Measurements from ENCODE around the gene C2orf92.
"Not testable (repeated sequence)": the region's sequence is repeated elsewhere in the genome, so short reads cannot be mapped to it uniquely, and the experiment has no call there.

The C2orf92 gene

DNA sequence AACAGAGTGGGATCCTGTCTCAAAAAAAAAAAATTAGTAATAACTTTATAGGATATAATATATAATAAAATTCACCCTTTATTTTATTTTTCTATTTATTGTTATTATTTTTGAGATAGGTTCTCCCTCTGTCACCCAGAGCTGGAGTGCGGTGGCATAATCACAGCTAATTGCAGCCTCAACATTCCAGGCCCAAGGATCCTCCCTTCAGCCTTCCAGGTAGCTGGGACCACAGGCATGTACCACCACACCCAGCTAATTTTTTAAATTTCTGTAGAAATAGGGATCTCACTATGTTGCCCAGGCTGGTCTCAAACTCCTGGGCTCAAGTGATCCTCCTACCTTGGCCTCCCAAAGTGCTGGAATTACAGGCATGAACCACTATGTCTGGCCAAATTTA is 958 bp downstream of the C2orf92 start:
- TF ChIP-seq, protein P1, sequence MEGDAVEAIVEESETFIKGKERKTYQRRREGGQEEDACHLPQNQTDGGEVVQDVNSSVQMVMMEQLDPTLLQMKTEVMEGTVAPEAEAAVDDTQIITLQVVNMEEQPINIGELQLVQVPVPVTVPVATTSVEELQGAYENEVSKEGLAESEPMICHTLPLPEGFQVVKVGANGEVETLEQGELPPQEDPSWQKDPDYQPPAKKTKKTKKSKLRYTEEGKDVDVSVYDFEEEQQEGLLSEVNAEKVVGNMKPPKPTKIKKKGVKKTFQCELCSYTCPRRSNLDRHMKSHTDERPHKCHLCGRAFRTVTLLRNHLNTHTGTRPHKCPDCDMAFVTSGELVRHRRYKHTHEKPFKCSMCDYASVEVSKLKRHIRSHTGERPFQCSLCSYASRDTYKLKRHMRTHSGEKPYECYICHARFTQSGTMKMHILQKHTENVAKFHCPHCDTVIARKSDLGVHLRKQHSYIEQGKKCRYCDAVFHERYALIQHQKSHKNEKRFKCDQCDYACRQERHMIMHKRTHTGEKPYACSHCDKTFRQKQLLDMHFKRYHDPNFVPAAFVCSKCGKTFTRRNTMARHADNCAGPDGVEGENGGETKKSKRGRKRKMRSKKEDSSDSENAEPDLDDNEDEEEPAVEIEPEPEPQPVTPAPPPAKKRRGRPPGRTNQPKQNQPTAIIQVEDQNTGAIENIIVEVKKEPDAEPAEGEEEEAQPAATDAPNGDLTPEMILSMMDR (IDR thresholded peaks at IDR 0.05): no peak
- no peak for DNase-seq (ENCODE audit: low spot score)
- no peak overlapping the region for H3K4me3 ChIP-seq
- no peak overlapping the region for H3K27ac ChIP-seq

DNA sequence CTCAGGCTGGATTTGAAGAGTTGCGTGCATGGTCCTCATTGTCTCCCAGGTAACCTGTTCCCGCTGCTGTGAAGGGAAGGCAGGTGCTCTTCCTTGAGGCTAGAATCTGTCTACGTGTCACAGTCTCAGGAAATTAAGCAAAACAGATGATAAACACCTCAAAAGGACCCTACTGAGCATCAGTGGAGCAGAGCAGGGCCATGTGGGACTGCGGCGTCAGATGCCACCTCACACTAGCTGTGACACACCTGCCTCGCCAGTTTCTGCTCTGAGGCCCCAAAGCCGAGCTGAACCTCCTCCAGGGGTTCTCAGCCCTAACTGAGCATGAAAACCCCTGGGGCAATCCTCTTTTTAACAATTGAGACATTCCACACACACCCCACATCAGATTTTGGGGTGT is 2.0 kb downstream of the C2orf92 start:
- no peak for DNase-seq (ENCODE audit: low spot score)
- Histone ChIP-seq H3K27ac (no peak overlapping the region), H3K4me3 (no peak overlapping the region)
- TF ChIP-seq, protein P1 (IDR thresholded peaks at IDR 0.05): no peak

DNA sequence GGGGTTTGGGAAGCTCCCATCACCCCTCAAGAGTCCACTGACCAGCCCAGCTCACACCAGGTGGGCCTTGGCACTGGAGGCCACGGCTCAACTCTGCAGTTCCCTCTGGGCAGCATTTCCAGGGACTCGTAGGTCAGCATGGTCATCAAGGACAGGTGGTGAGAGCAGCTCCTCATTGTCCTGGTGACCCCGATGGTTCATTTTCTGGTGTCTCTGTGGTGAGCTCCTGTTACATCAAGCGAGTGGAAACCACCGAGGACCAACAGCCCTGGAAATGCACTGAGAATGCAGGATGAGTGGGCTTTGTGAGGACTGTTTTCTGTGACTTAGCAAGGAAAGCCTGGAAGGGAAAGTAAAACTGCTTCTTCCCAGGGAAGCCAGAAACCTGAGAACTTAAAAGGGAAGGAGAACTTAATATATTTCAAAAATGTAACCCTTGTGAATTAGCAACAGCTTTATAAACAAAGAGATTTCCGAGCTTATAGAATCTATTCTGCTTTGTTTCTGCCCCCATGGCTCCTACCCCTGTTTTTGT is 3.2 kb downstream of the C2orf92 start:
- H3K4me3 ChIP-seq; H3K27ac ChIP-seq; DNase-seq (ENCODE audit: low spot score): not testable (repeated sequence)

DNA sequence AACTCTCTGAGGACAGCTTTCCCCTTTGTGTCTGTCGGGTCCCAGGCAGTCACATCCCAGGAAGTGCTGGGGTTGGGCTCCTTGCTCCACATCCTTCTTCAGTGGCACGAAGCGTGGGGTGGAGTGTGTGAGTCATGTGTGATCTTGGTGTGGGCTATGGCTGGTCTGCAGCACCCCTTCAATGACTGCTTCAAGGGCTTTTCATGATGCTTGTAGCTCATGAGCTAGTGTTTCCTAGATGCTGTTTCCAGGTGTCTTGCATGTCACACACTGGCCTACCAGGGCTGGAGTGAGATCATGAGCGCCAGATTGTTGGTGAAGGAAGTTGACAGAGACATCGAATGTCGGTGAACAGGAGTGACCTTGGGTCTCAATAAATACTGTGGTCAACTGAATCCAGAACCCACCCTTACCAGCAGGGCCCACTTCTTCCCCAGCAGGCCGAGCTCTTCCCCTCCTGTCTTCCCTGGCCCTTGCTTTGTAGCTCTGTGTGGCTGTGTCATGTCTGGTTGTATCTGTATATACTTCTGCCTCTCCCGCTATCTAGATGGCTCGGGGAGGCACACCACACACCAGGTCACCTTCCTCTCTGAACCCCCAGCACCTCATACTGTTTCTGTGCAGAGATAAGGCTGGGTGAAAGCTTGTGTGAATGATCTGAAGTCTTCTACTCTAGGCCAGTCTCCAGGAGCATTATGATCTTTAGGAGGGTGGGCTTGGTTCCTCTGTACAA is 3.8 kb downstream of the C2orf92 start:
- TF ChIP-seq, protein P1 (IDR thresholded peaks at IDR 0.05): no peak
- Histone ChIP-seq H3K27ac (no peak overlapping the region), H3K4me3 (no peak overlapping the region)
- DNase-seq (ENCODE audit: low spot score): no peak

DNA sequence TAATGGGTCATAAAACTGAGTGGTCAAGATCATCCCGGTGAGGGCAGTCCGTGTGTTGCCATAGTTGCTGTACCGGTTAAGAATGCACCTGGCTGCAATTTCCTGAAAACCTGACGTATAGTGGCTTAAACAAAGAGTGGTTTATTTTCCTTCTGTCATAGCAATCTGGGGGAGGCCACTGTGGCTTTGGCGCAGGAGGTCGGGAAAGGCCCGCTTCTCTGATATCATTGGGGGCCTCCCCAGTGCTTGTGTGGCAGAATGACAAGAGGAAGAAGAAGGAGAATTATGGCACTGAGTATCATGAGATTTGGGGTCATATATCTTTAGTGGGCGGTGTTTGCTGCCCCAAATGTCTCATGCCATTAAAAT is 4.4 kb downstream of the C2orf92 start:
- Histone ChIP-seq H3K4me3 (no peak overlapping the region), H3K27ac (no peak overlapping the region)
- no peak for DNase-seq (ENCODE audit: low spot score)
- TF ChIP-seq, protein P1 (IDR thresholded peaks at IDR 0.05): no peak

DNA sequence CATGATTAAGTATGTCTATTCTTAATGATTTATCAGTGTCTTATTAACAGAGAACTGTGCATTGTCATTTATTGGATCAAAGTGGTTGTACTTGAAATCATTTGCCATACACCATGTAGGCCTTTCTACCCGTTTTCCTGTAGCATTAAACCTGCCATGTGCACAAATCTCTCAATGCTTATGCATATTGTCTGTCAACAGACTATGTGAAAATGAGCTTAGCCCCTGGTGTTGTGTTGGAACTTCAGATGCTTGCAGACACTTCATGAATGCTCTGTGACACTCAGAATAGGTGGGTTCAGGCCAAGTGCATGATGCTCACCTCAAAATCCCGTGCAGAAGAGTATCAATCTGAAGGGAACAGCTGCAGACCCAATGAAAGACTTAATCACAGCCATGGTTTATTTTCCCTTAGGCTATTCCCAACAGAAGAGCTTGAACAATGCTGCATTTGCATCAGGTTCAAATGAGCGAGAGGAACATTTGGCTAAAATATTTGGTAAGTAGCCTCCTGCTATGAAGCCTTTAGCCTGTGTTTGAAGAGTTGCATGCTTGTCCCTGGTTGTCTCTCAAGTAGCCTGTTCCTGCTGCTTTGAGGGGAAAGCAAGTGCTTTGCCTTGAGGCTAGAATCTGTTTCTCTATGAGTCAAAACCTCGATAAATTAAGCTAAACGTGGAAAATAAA is 6.1 kb downstream of the C2orf92 start:
- H3K27ac ChIP-seq: no peak overlapping the region
- no peak for DNase-seq (ENCODE audit: low spot score)
- TF ChIP-seq, protein P1 (IDR thresholded peaks at IDR 0.05): no peak
- no peak overlapping the region for H3K4me3 ChIP-seq

DNA sequence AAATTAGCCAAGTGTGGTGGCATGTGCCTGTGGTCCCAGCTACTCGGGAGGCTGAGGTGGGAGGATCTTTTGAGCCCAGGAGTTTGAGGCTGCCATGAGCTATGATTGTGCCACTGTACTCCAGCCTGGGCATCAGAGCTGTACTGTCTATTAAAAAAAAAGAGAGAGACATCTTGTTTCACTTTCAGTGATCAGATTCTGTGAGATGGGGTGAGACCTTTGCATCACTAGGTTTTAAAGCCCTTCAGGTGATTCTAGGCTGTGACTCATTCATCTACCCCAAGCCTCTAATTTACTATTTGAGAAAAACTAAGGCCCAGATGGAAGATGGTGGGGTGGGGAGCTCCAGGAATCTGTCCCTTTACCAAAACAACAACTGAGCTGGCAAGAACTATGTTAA is 7.1 kb downstream of the C2orf92 start:
- Histone ChIP-seq H3K27ac (no peak overlapping the region), H3K4me3 (no peak overlapping the region)
- DNase-seq (ENCODE audit: low spot score): no peak
- TF ChIP-seq, protein P1 (IDR thresholded peaks at IDR 0.05): no peak

Measured in coronary artery (tissue), 2 donors.